ENCODE data around the gene ZNF484.

- no peak for TF ChIP-seq CTCF (conservative IDR thresholded peaks at IDR 0.05 in 1 of 2, IDR thresholded peaks at IDR 0.05 in 1 of 2; ENCODE audit: low read depth in 1 of 2, low read length in 2 of 2)
- TF ChIP-seq EZH2 (IDR thresholded peaks at IDR 0.05; ENCODE audit: low read length, missing control alignments) = peak; percentile 86
Observed at GRCh38 chr9:92807757-92808725, 69.8 kb downstream of the ZNF484 start.

Measured in fibroblast of lung (primary cell).